Measurements from ENCODE around the gene DOP1A. TPM values are rescaled to one million over a fixed set of nuclear protein-coding genes. Genes with fewer than 3 reads are reported as not detected.

DOP1A gene
- total RNA-seq, 4 donors from 2014 or later, result 52.5 to 59.9 (median 58.0) TPM

DNA sequence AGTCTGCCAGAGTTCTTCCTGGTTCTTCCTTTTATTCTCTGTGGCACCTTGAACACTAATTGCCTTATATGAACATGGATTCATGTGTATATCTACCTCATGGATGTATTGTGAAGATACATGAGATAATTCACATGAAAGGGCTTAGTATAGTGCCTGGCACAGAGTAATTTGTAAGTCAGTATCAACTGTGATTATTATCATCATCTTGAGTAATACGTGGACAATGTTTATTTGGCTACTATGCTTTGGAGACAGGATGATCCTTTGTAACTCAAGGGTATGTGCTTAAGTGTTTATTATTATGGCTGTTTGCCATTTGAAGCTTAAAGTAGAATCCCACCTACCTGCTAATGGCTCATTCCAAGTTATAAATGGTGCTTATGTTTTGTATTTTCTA is 16.0 kb downstream of the DOP1A start:
- no peak for TF ChIP-seq POLR2A (IDR thresholded peaks at IDR 0.05)
- TF ChIP-seq, protein P1, sequence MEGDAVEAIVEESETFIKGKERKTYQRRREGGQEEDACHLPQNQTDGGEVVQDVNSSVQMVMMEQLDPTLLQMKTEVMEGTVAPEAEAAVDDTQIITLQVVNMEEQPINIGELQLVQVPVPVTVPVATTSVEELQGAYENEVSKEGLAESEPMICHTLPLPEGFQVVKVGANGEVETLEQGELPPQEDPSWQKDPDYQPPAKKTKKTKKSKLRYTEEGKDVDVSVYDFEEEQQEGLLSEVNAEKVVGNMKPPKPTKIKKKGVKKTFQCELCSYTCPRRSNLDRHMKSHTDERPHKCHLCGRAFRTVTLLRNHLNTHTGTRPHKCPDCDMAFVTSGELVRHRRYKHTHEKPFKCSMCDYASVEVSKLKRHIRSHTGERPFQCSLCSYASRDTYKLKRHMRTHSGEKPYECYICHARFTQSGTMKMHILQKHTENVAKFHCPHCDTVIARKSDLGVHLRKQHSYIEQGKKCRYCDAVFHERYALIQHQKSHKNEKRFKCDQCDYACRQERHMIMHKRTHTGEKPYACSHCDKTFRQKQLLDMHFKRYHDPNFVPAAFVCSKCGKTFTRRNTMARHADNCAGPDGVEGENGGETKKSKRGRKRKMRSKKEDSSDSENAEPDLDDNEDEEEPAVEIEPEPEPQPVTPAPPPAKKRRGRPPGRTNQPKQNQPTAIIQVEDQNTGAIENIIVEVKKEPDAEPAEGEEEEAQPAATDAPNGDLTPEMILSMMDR (IDR thresholded peaks at IDR 0.05), result no peak
- no peaks in the 10 kb centered on the region for H3K27me3 ChIP-seq
- H3K4me3 ChIP-seq, result no peak overlapping the region
- H3K9me3 ChIP-seq, result no peaks in the 10 kb centered on the region
- H3K27ac ChIP-seq, result no peak overlapping the region
- no peaks in the 10 kb centered on the region for H3K4me1 ChIP-seq
- DNase-seq, result no peak
- no peaks in the 10 kb centered on the region for H3K36me3 ChIP-seq

DNA sequence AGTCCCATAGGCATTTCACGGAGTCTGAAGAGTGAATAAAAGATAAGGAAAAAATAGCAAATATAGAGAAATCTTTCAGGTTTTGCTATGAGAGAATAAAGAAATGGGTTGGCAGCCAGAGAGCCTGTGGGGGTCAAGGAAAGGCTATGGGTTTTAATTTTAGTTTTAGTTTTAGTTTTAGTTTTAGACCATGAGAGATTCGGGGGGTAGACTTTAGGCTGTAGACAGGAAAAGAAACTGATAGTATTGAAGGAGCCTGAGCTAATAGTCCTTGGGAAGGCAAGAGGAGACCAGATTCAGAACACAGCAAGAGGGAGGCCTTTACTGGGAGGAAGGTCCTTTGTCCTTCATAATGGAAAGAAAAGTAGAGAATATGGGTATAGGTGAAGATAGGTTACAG is 19.3 kb downstream of the DOP1A start:
- Histone ChIP-seq H3K27me3 (no peaks in the 10 kb centered on the region), H3K36me3 (no peaks in the 10 kb centered on the region), H3K9me3 (no peaks in the 10 kb centered on the region), H3K4me1 (no peaks in the 10 kb centered on the region), H3K4me3 (no peak overlapping the region), H3K27ac (no peak overlapping the region)
- TF ChIP-seq, protein P1 (IDR thresholded peaks at IDR 0.05), result no peak
- TF ChIP-seq POLR2A (IDR thresholded peaks at IDR 0.05), result no peak
- DNase-seq, result no peak

DNA sequence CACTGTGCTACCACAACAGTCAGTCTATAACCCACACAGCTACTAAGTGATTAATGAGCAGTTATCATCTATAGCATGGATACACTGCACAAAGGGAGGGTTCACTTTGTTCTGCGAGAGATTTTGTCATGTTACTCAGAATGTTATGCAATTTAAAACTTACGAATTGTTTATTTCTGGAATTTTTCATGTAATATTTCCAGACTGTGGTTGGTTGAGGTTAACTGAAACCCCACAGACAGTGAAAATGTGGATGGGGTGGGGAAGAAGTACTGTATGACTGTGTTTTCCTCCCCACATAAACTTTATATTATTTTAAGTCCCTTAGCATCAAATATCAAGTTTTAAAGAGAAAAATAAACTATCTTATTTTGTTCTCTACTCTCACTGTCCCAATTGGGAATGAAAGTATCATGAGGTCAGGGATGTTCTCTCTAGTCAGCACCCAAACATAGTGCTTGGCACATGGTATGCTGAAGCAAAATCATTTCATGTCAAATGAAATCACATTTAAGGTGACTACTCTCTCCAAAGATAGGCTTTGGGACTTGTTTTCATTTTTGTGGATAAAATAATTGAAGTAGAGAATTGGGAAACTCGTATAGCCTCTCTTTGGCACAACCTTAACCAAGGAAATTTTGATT is 25.4 kb downstream of the DOP1A start:
- no peak overlapping the region for H3K4me3 ChIP-seq
- DNase-seq, result no peak
- H3K4me1 ChIP-seq, result no peaks in the 10 kb centered on the region
- H3K27me3 ChIP-seq, result no peaks in the 10 kb centered on the region
- H3K36me3 ChIP-seq, result no peaks in the 10 kb centered on the region
- TF ChIP-seq, protein P1 (IDR thresholded peaks at IDR 0.05), result no peak
- no peak for TF ChIP-seq POLR2A (IDR thresholded peaks at IDR 0.05)
- H3K27ac ChIP-seq, result no peak overlapping the region
- no peaks in the 10 kb centered on the region for H3K9me3 ChIP-seq

DNA sequence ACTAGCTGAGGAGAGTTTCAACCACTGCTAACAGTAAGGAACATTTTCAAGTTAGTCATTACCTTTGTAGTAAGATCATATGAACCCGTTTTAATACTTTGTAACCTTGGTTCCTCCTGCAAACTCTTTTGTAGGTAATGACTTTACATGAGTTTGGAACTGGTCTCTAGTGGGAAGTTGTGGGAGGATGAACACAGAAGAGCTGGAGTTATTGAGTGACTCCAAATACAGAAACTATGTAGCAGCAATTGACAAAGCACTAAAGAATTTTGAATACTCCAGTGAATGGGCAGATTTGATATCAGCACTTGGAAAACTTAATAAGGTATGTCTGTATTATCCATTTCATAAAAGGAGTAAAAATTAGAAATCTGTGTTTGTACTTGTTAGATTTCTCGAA is 29.3 kb downstream of the DOP1A start:
- Histone ChIP-seq H3K27me3 (no peaks in the 10 kb centered on the region), H3K9me3 (no peaks in the 10 kb centered on the region), H3K27ac (no peak overlapping the region), H3K4me3 (no peak overlapping the region), H3K36me3 (peaks cover 0 to 11% (median 0%) of the 10 kb centered on the region in 3 donors), H3K4me1 (no peaks in the 10 kb centered on the region)
- no peak for DNase-seq
- no peak for TF ChIP-seq POLR2A (IDR thresholded peaks at IDR 0.05)
- TF ChIP-seq, protein P1 (IDR thresholded peaks at IDR 0.05), result no peak

DNA sequence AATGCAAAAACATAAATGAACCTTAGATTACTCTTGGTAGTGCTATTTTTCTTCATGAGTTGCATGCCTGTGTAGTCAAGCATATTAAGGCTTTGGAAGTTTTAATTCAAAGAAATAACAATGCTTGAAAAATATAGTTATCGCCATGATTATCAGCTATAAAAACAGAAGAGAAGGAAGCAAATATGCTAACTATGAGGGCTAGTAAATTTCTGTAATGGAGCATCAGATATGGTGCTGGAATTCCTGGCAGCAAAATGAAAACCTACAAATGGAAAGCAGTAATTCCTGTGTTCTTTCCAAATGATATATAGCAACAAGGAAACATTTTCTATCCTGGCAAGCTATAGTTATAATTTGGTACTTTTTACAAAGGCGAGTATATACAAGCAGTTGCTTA is 29.7 kb downstream of the DOP1A start:
- Histone ChIP-seq H3K4me3 (no peak overlapping the region), H3K27ac (no peak overlapping the region), H3K36me3 (peaks cover 0 to 11% (median 0%) of the 10 kb centered on the region in 3 donors), H3K4me1 (no peaks in the 10 kb centered on the region), H3K27me3 (no peaks in the 10 kb centered on the region), H3K9me3 (no peaks in the 10 kb centered on the region)
- DNase-seq, result no peak
- no peak for TF ChIP-seq POLR2A (IDR thresholded peaks at IDR 0.05)
- TF ChIP-seq, protein P1 (IDR thresholded peaks at IDR 0.05), result no peak

DNA sequence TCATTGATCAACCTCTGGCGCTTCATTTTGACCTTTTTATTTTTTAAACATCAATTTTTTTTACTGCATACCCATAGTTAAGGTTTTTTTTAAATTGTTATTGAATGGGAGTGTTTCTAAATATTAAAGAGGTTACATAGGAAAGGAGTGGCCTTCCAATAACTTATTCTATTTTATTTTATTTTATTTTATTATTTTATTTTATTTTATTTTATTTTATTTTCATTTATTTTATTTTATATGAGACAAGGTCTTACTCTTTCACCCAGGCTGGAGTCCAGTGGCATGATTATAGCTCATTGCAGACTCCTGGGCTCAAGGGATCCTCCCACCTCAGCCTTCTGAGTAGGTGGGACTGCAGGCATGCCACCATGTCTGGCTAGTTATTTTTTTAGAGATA is 30.2 kb downstream of the DOP1A start:
- TF ChIP-seq POLR2A (IDR thresholded peaks at IDR 0.05), result no peak
- TF ChIP-seq, protein P1 (IDR thresholded peaks at IDR 0.05), result no peak
- Histone ChIP-seq H3K4me3 (no peak overlapping the region), H3K36me3 (peaks cover 0 to 11% (median 0%) of the 10 kb centered on the region in 3 donors), H3K27ac (no peak overlapping the region), H3K27me3 (no peaks in the 10 kb centered on the region), H3K9me3 (no peaks in the 10 kb centered on the region), H3K4me1 (no peaks in the 10 kb centered on the region)
- no peak for DNase-seq

All from Peyer's patch (tissue), 4 donors.